IMR-90 (cell line): ENCODE data around the gene XPO6. TPM values are rescaled to one million over a fixed set of nuclear protein-coding genes. Genes with fewer than 3 reads are reported as not detected.

Source experiments
- ATAC-seq: fragments of 200-7000 bp; cut with Tn5 transposase; 2 replicates; pipeline ENCODE4 v1.9.1; 2020; ENCODE audit warnings: low read depth, mild to moderate bottlenecking, moderate library complexity
- BruUV-seq: library from RNA; stranded (reverse); fragments of 400-500 nt; replicated peaks from 2 replicates; lab custom pipeline; 2021; lab: Mats Ljungman, UMichigan
- CTCF ChIA-PET: fragments of 300-600 bp; formaldehyde crosslinking; extraction: SDS; loops from one replicate; lab custom pipeline; 2021; ENCODE audit warnings: antibody characterized with exemption; lab: Yijun Ruan, JAX
- POLR2A ChIA-PET: fragments of 300-600 bp; sonication (Branson Sonifier 250); formaldehyde crosslinking; loops from one replicate; lab custom pipeline; 2022; ENCODE audit warnings: antibody characterized with exemption; ENCODE audit not compliant: unreplicated experiment; lab: Charles Lee
- DNase-seq: peaks from one replicate; pipeline ENCODE4 v3.0.0; 2013
- H2AFZ ChIP-seq: replicated peaks from 2 replicates; pipeline ENCODE3; 2013; ENCODE audit warnings: low read length, mild to moderate bottlenecking; ENCODE audit not compliant: poor library complexity
- H2AK5ac ChIP-seq: 2 replicates; pipeline ENCODE4 v1.6.1; 2013; ENCODE audit warnings: low read depth, low read length, inconsistent platforms
- H2AK9ac ChIP-seq: replicated peaks from 2 replicates; pipeline ENCODE3; 2013; ENCODE audit warnings: mild to moderate bottlenecking, low read depth, low read length, moderate library complexity; ENCODE audit not compliant: poor library complexity
- H2BK120ac ChIP-seq: 2 replicates; pipeline ENCODE4 v1.6.1; 2013; ENCODE audit warnings: low read depth, low read length, inconsistent platforms
- H2BK15ac ChIP-seq: 3 replicates; pipeline ENCODE4 v1.6.1; 2013; ENCODE audit warnings: low read depth, low read length, inconsistent platforms
- H2BK20ac ChIP-seq: 2 replicates; pipeline ENCODE4 v1.6.1; 2013; ENCODE audit warnings: low read depth, mild to moderate bottlenecking, inconsistent platforms, low read length, moderate library complexity
- H2BK5ac ChIP-seq: 2 replicates; pipeline ENCODE4 v1.6.1; 2013; ENCODE audit warnings: mild to moderate bottlenecking, low read depth, low read length, inconsistent platforms; ENCODE audit not compliant: poor library complexity, severe bottlenecking
- H3K14ac ChIP-seq: replicated peaks from 2 replicates; pipeline ENCODE4 v1.6.1; 2013; ENCODE audit warnings: low read depth, low read length, inconsistent platforms
- H3K18ac ChIP-seq: 2 replicates; pipeline ENCODE4 v1.6.1; 2013; ENCODE audit warnings: low read depth, low read length, control low read depth
- H3K23ac ChIP-seq: 2 replicates; pipeline ENCODE4 v1.6.1; 2013; ENCODE audit warnings: low read depth, low read length, inconsistent platforms
- H3K27ac ChIP-seq: 2 replicates; pipeline ENCODE4 v1.5.1; 2013; ENCODE audit warnings: mild to moderate bottlenecking, control low read depth, low read length; ENCODE audit not compliant: insufficient read depth
- H3K27me3 ChIP-seq: 2 replicates; pipeline ENCODE4 v1.6.1; 2013; ENCODE audit warnings: low read length; ENCODE audit not compliant: control insufficient read depth, insufficient read depth
- H3K36me3 ChIP-seq: 2 replicates; pipeline ENCODE4 v1.6.1; 2013; ENCODE audit warnings: low read length, mixed read lengths; ENCODE audit not compliant: control insufficient read depth, insufficient read depth
- H3K4ac ChIP-seq: 2 replicates; pipeline ENCODE4 v1.6.1; 2013; ENCODE audit warnings: low read depth, low read length, inconsistent platforms
- H3K4me1 ChIP-seq: 2 replicates; pipeline ENCODE4 v1.6.1; 2013; ENCODE audit warnings: low read length, mixed read lengths; ENCODE audit not compliant: control insufficient read depth, insufficient read depth
- H3K4me2 ChIP-seq: 2 replicates; pipeline ENCODE4 v1.6.1; 2013; ENCODE audit warnings: low read depth, mild to moderate bottlenecking, control low read depth, low read length, moderate library complexity
- H3K4me3 ChIP-seq: 2 replicates; pipeline ENCODE4 v1.5.1; 2013; ENCODE audit warnings: low read depth, mild to moderate bottlenecking, control low read depth, low read length, moderate library complexity; ENCODE audit not compliant: insufficient read depth
- H3K56ac ChIP-seq: 2 replicates; pipeline ENCODE4 v1.6.1; 2013; ENCODE audit warnings: low read length, inconsistent platforms; ENCODE audit not compliant: insufficient read depth; ENCODE audit errors: extremely low read depth
- H3K79me1 ChIP-seq, 2 experiments: 2 replicates each; pipeline ENCODE4 v1.6.1; 2013; ENCODE audit warnings: low read length in 2 of 2, inconsistent platforms in 1 of 2, low read depth in 1 of 2
- H3K9ac ChIP-seq: 2 replicates; pipeline ENCODE4 v1.6.1; 2013; ENCODE audit warnings: low read depth, low read length, control low read depth
- H3K9me1 ChIP-seq: 2 replicates; pipeline ENCODE4 v1.6.1; 2013; ENCODE audit warnings: low read length, inconsistent platforms; ENCODE audit not compliant: insufficient read depth
- H3K9me3 ChIP-seq: 2 replicates; pipeline ENCODE4 v1.6.1; 2013; ENCODE audit warnings: low read length; ENCODE audit not compliant: control insufficient read depth, insufficient read depth
- H4K20me1 ChIP-seq: 2 replicates; pipeline ENCODE4 v1.6.1; 2013; ENCODE audit warnings: low read length, inconsistent platforms; ENCODE audit not compliant: insufficient read depth
- H4K5ac ChIP-seq: 2 replicates; pipeline ENCODE4 v1.6.1; 2013; ENCODE audit warnings: mild to moderate bottlenecking, low read depth, low read length, control low read depth
- H4K8ac ChIP-seq, 2 experiments: 2 replicates each; pipeline ENCODE4 v1.6.1; 2013; ENCODE audit warnings: low read depth in 2 of 2, low read length in 2 of 2, control low read depth in 1 of 2, inconsistent platforms in 1 of 2
- H4K91ac ChIP-seq: 2 replicates; pipeline ENCODE4 v1.6.1; 2013; ENCODE audit warnings: low read depth, low read length, inconsistent platforms; ENCODE audit not compliant: insufficient read depth
- BHLHE40 ChIP-seq: fragments of 150-350 bp; IDR thresholded peaks from 2 replicates; pipeline ENCODE4 v1.6.1; 2016; ENCODE audit warnings: mild to moderate bottlenecking, low read depth, low read length
- CEBPB ChIP-seq: IDR thresholded peaks from 2 replicates; pipeline ENCODE4 v1.6.1; 2012; ENCODE audit warnings: low read depth, low read length, improper control_type of control experiment
- CHD1 ChIP-seq: IDR thresholded peaks from 2 replicates; pipeline ENCODE4 v1.6.1; 2012; ENCODE audit warnings: low read depth, low read length, improper control_type of control experiment
- FOS ChIP-seq: fragments of 150-350 bp; IDR thresholded peaks from 2 replicates; pipeline ENCODE4 v1.6.1; 2016; ENCODE audit warnings: low read depth, low read length
- MAFK ChIP-seq: IDR thresholded peaks from 2 replicates; pipeline ENCODE4 v1.6.1; 2012; ENCODE audit warnings: low read depth, low read length, improper control_type of control experiment
- MAZ ChIP-seq: IDR thresholded peaks from 2 replicates; pipeline ENCODE4 v1.6.1; 2012; ENCODE audit warnings: low read depth, mild to moderate bottlenecking, low read length, improper control_type of control experiment, moderate library complexity, borderline replicate concordance
- MXI1 ChIP-seq: IDR thresholded peaks from 2 replicates; pipeline ENCODE4 v1.6.1; 2012; ENCODE audit warnings: low read depth, mild to moderate bottlenecking, low read length, moderate library complexity, borderline replicate concordance
- NFE2L2 ChIP-seq: fragments of 150-350 bp; IDR thresholded peaks from 2 replicates; pipeline ENCODE4 v1.6.1; 2016; ENCODE audit warnings: low read depth, mild to moderate bottlenecking, low read length
- POLR2A ChIP-seq: IDR thresholded peaks from 2 replicates; pipeline ENCODE4 v1.6.1; 2012; ENCODE audit warnings: mild to moderate bottlenecking, low read depth, low read length
- RAD21 ChIP-seq: IDR thresholded peaks from 2 replicates; pipeline ENCODE4 v1.6.1; 2012; ENCODE audit warnings: low read length, improper control_type of control experiment
- RCOR1 ChIP-seq: IDR thresholded peaks from 2 replicates; pipeline ENCODE4 v1.6.1; 2012; ENCODE audit warnings: mild to moderate bottlenecking, low read length, improper control_type of control experiment; ENCODE audit not compliant: insufficient replicate concordance
- RFX5 ChIP-seq: IDR thresholded peaks from 2 replicates; pipeline ENCODE4 v1.8.0; 2012; ENCODE audit warnings: low read depth, mild to moderate bottlenecking, low read length, moderate library complexity
- SMC3 ChIP-seq: fragments of 150-350 bp; IDR thresholded peaks from 2 replicates; pipeline ENCODE4 v1.6.1; 2016; ENCODE audit warnings: low read depth, mild to moderate bottlenecking, antibody characterized with exemption, low read length, moderate library complexity
- WGBS, 2 experiments: methylation state at CpG; one replicate each; pipeline versions ENCODE4 v1.1.5 to v1.1.7; 2013; ENCODE audit warnings: missing lambda C conversion rate in 2 of 2; ENCODE audit not compliant: insufficient read length in 1 of 2; ENCODE audit errors: extremely low coverage in 2 of 2; 5-methylcytosine and 5-hydroxymethylcytosine counted together
- dilution Hi-C: fragments of 300-500 bp; cut with HindIII; formaldehyde crosslinking; loops from one replicate; pipeline ENCODE4 v1.14.3; 2018; ENCODE audit warnings: low sequenced_read_pairs; ENCODE audit not compliant: unreplicated experiment
- in situ Hi-C: fragments of 300-500 bp; cut with MboI; formaldehyde crosslinking; loops from 3 replicates; pipeline ENCODE4 v1.14.3; 2019; ENCODE audit warnings: low sequenced_read_pairs, inconsistent platforms, mixed read lengths
- intact Hi-C: fragments of 100-400 bp; cut with micrococcal nuclease; formaldehyde crosslinking; loops from 2 replicates; pipeline ENCODE4 v1.10.0; 2022
- polyA plus RNA-seq, 3 experiments: library from polyadenylated mRNA; depleted of rRNA; stranded (reverse); fragments of >200 nt; gene quantifications; 2 replicates each; pipeline ENCODE4 v1.2.3, GENCODE V29; 2012; ENCODE audit warnings: low replicate concordance in 1 of 3
- total RNA-seq: library from RNA; depleted of rRNA; stranded (reverse); fragments of >200 nt; gene quantifications from 2 replicates; pipeline ENCODE4 v1.2.3, GENCODE V29; 2012
- TF ChIP-seq, protein P1 (sequence below): fragments of 150-350 bp; IDR thresholded peaks from 2 replicates; pipeline ENCODE4 v1.6.1; 2016; ENCODE audit warnings: low read depth, mild to moderate bottlenecking, low read length, moderate library complexity, borderline replicate concordance
- TF ChIP-seq, protein P2 (sequence below): fragments of 150-350 bp; IDR thresholded peaks from 2 replicates; pipeline ENCODE4 v1.6.1; 2017; ENCODE audit warnings: mild to moderate bottlenecking, antibody characterized with exemption, low read length, low read depth
- TF ChIP-seq, protein P3 (sequence below): conservative IDR thresholded peaks from 2 replicates; pipeline ENCODE4 v1.5.1; 2012; ENCODE audit warnings: mild to moderate bottlenecking, low read depth, low read length, improper control_type of control experiment

The XPO6 gene
- total and polyA plus RNA-seq, 2 of the 4 experiments (the other 2 are of a cell fraction), result 108 to 184 TPM

DNA sequence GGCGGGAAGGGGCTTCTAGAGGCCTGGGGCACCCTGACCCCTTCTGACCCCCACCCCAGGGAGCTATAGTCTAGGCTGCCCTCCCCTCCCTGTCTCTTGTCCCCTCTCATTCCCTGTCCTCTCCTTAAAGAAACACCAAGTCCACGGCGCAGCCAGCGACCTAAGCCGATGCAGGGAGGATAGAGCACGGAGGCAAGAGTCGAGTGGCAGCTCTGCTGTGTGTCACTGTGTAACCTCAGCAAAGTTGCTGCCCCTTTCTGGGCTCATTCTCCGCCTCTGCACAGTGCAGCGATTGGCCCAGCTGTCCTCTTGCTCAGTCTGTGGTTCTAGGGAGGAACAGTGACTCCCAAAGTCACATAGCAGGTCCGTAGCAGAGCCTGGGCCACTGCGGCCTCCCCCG, 44.1 kb upstream of the XPO6 start:
- POLR2A ChIA-PET, result no interaction called here
- TF ChIP-seq SMC3 (no peak), MAZ (no peak), BHLHE40 (no peak), RAD21 (no peak), CHD1 (no peak), NFE2L2 (no peak), RCOR1 (no peak), RFX5 (no peak), MAFK (no peak), CEBPB (no peak), POLR2A (no peak), FOS (no peak), MXI1 (no peak)
- TF ChIP-seq, protein P1, sequence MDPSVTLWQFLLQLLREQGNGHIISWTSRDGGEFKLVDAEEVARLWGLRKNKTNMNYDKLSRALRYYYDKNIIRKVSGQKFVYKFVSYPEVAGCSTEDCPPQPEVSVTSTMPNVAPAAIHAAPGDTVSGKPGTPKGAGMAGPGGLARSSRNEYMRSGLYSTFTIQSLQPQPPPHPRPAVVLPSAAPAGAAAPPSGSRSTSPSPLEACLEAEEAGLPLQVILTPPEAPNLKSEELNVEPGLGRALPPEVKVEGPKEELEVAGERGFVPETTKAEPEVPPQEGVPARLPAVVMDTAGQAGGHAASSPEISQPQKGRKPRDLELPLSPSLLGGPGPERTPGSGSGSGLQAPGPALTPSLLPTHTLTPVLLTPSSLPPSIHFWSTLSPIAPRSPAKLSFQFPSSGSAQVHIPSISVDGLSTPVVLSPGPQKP, result no peak
- TF ChIP-seq, protein P2, sequence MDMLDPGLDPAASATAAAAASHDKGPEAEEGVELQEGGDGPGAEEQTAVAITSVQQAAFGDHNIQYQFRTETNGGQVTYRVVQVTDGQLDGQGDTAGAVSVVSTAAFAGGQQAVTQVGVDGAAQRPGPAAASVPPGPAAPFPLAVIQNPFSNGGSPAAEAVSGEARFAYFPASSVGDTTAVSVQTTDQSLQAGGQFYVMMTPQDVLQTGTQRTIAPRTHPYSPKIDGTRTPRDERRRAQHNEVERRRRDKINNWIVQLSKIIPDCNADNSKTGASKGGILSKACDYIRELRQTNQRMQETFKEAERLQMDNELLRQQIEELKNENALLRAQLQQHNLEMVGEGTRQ, result no peak
- TF ChIP-seq, protein P3, sequence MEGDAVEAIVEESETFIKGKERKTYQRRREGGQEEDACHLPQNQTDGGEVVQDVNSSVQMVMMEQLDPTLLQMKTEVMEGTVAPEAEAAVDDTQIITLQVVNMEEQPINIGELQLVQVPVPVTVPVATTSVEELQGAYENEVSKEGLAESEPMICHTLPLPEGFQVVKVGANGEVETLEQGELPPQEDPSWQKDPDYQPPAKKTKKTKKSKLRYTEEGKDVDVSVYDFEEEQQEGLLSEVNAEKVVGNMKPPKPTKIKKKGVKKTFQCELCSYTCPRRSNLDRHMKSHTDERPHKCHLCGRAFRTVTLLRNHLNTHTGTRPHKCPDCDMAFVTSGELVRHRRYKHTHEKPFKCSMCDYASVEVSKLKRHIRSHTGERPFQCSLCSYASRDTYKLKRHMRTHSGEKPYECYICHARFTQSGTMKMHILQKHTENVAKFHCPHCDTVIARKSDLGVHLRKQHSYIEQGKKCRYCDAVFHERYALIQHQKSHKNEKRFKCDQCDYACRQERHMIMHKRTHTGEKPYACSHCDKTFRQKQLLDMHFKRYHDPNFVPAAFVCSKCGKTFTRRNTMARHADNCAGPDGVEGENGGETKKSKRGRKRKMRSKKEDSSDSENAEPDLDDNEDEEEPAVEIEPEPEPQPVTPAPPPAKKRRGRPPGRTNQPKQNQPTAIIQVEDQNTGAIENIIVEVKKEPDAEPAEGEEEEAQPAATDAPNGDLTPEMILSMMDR, result no peak
- H3K79me1 ChIP-seq, result no peaks in the 10 kb centered on the region
- WGBS, 2 experiments, result 71% methylated on average over 2 of the region's 12 CpGs; no CpG with 5 or more reads in 1 of the 2 experiments
- intact Hi-C loops (no loop called here), dilution Hi-C loops (no loop called here), in situ Hi-C loops (loop anchor here (10.0 kb wide), 1 partner anchor 59 kb away; no protein-coding TSS in a partner anchor)
- H2AK9ac ChIP-seq, result no peak overlapping the region
- H3K9ac ChIP-seq, result no peak overlapping the region
- no TSS peak for BruUV-seq
- no peak overlapping the region for H3K4me2 ChIP-seq
- no peaks in the 10 kb centered on the region for H3K36me3 ChIP-seq
- no peak overlapping the region for H2AFZ ChIP-seq
- H3K56ac ChIP-seq, result no peak overlapping the region
- H3K9me3 ChIP-seq, result 0 out of 2 replicates have a peak, but pooled peaks cover 3% of the 10 kb centered on the region
- no peak overlapping the region for H2BK5ac ChIP-seq
- no peaks in the 10 kb centered on the region for H3K4me1 ChIP-seq
- ATAC-seq, result no peak
- no peaks in the 10 kb centered on the region for H4K20me1 ChIP-seq
- H2BK15ac ChIP-seq, result no peak overlapping the region
- H4K5ac ChIP-seq, result no peak overlapping the region
- H2BK120ac ChIP-seq, result no peak overlapping the region
- peaks cover 35% of the 10 kb centered on the region for H3K27me3 ChIP-seq
- no peak overlapping the region for H3K4me3 ChIP-seq
- DNase-seq, result no peak
- no peaks in the 10 kb centered on the region for H3K9me1 ChIP-seq
- CTCF ChIA-PET, result no interaction called here
- H4K8ac ChIP-seq, result no peak overlapping the region
- no peak overlapping the region for H2BK20ac ChIP-seq
- H3K18ac ChIP-seq, result no peak overlapping the region
- H3K14ac ChIP-seq, result no peak overlapping the region
- H2AK5ac ChIP-seq, result no peak overlapping the region
- no peak overlapping the region for H4K91ac ChIP-seq
- H3K27ac ChIP-seq, result no peak overlapping the region
- no peak overlapping the region for H3K23ac ChIP-seq
- H3K4ac ChIP-seq, result no peak overlapping the region
